ENCODE measurements around the gene SLC25A19. TPM values are rescaled to one million over a fixed set of nuclear protein-coding genes. Genes with fewer than 3 reads are reported as not detected.

The SLC25A19 gene
- total and polyA plus RNA-seq, 2 of the 8 experiments (the other 6 are each of a cell fraction or from before 2014, with no cell fraction given) = 28.6 to 32.6 TPM

- TF ChIP-seq CHD7 (IDR thresholded peaks at IDR 0.05; ENCODE audit: insufficient replicate concordance, low read length) = no peak
- TF ChIP-seq BACH1 (IDR thresholded peaks at IDR 0.05; ENCODE audit: low read length) = no peak
- no peak for TF ChIP-seq CTBP2 (IDR thresholded peaks at IDR 0.05; ENCODE audit: borderline replicate concordance, insufficient read depth, insufficient read length, low read length)
- no peak for TF ChIP-seq CBX5 (IDR thresholded peaks at IDR 0.05; ENCODE audit: low read depth, low read length)
- TF ChIP-seq NRF1 (IDR thresholded peaks at IDR 0.05; ENCODE audit: low read depth, low read length) = no peak
- no peak for TF ChIP-seq KDM5A (IDR thresholded peaks at IDR 0.05; ENCODE audit: low read length)
- TF ChIP-seq GABPA (IDR thresholded peaks at IDR 0.05; ENCODE audit: borderline replicate concordance, insufficient read depth, low read length) = no peak
- TF ChIP-seq ATF3 (IDR thresholded peaks at IDR 0.05; ENCODE audit: insufficient read depth, low read depth, low read length) = no peak
- TF ChIP-seq SIRT6 (IDR thresholded peaks at IDR 0.05; ENCODE audit: low read length) = no peak
- TF ChIP-seq CHD2 (IDR thresholded peaks at IDR 0.05; ENCODE audit: low read length) = no peak
- no peak for TF ChIP-seq SIN3A (conservative IDR thresholded peaks at IDR 0.05 in 1 of 2, IDR thresholded peaks at IDR 0.05 in 1 of 2; ENCODE audit: low read depth in 1 of 2, low read length in 2 of 2)
Measured at GRCh38 chr17:75325348-75325747, 36.1 kb upstream of the SLC25A19 start (continued).
